GM19455 (cell line): ENCODE results near the gene INPP5E.
"Not testable (repeated sequence)": the region's sequence is repeated elsewhere in the genome, so short reads cannot be mapped to it uniquely, and the experiment has no call there.

ENCODE experiments used
- ATAC-seq: cut with Tn5 transposase; IDR thresholded peaks from one replicate; pipeline ENCODE4 v1.9.1; 2021; ENCODE audit not compliant: unreplicated experiment

Gene INPP5E

GRCh38 chr9:136407911-136408310 lies 31.7 kb downstream of the INPP5E start:
- no peak for ATAC-seq

DNA sequence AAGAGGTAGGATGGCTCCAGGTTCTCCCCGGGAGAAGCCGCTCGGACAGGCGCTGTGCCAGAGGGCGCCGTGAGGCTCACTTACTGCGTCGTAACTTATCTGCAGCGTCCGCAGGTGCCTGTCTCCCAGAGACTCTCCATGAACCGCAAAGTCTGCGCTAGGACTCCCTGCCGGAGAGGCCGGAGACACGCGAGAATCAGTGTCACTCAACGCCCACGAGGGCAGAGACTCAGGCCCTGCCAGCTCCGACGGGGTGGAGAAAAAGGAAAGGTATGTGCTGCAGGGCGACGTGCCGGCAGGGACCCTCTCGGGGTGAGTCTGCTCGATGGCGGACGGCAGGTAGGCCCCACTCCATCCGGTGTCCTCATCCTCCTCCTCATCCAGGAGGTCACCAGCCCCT lies 32.6 kb downstream of the INPP5E start:
- ATAC-seq, result not testable (repeated sequence)

- ATAC-seq, result not testable (repeated sequence)
Observed at GRCh38 chr9:136405904-136406303, 33.7 kb downstream of the INPP5E start.

- no peak for ATAC-seq
Observed at GRCh38 chr9:136405481-136405880, 34.2 kb downstream of the INPP5E start.

DNA sequence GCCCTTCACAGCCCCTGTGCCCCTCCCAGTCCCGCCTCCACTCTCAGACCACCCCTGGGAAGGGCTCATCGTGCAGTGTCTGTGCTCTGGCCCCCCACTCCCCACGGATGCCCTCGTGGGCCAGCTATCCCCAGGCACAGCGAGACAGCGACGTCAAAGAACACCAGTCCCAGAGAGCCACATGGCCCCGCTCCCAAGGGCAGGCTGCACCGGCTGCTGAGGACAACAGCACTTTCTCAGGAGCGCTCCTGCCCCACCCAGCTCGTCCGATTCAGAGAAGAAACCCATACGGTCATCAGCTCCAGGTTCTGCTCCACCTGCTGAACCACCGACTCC lies 34.9 kb downstream of the INPP5E start:
- no peak for ATAC-seq

DNA sequence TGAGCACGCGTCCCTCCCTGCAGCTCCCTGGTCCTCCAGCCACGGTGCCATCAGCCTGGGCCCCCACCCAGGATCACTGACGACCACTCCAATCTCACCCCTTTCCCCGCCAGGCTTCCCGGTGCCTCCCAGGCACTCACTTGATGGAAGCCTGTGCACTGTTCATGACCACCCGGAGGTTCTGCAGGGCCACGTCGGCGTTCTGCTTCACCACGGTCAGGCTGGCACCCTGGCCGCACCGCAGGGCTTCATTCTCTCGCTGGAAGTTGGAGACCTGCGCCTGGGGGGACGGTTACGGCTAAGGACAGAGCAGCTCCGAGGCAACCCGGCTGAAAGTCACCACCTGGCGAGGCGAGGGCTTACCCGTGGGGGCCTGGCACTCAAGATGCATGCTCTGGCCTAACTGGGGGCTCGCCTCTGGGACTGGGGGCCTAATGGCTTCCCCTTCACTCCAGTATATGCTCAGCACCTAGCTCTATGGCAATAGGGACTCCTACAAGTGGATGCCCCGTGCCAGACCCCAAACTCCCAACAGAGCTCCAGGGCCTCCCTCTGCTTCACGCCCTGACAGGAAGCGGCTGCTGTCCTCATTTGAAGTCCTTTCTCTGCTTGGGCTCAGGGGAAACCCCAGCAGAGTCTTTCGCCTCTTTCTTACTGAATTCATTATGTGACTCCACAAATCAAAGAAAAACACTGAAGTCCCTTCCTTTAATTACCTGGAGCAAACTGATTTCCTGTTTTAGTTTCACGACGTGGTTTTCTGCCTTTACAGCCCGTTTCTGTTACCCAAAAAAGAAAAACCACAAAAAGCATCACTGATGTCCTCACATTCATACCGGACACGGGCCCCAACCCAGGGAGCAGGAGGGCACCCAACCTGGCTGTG lies 35.5 kb downstream of the INPP5E start:
- no peak for ATAC-seq

DNA sequence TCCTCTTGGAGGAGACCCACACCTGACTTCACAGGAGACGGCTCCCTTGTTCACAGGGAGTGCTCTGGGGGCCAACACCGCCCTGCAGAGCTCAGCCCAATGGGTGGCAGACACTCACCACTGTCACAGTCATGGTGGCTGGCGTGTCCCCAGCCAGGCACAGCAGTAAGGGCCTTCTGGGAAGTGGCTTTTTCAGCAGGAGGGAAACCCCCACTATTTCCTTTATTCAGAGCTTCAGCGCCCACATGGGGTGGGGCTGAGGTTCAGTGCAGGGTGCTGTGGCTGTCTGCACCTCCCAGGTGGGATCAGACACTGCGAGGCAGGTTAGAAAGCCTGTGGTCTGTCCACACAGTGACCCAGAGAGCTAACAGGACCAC lies 36.1 kb downstream of the INPP5E start:
- ATAC-seq, result no peak

DNA sequence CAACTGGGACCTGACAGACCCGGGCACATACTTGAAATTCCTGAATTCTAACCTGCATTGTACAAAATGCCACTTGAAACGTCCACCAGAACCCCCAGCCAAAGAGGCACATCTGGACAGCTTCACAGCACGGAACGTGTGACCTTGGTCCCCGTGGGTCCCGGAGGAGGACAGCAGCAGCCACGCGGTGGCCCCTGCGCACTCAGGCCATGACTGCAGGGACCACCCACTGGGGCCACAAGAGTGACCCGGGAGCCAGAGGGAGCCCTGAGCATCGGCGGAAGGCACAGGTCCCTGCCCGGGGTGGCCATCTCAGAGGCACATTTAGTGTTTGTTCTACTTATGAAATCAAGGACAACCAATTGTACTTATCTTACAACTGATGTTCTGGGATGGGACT lies 37.6 kb downstream of the INPP5E start:
- ATAC-seq, result no peak

DNA sequence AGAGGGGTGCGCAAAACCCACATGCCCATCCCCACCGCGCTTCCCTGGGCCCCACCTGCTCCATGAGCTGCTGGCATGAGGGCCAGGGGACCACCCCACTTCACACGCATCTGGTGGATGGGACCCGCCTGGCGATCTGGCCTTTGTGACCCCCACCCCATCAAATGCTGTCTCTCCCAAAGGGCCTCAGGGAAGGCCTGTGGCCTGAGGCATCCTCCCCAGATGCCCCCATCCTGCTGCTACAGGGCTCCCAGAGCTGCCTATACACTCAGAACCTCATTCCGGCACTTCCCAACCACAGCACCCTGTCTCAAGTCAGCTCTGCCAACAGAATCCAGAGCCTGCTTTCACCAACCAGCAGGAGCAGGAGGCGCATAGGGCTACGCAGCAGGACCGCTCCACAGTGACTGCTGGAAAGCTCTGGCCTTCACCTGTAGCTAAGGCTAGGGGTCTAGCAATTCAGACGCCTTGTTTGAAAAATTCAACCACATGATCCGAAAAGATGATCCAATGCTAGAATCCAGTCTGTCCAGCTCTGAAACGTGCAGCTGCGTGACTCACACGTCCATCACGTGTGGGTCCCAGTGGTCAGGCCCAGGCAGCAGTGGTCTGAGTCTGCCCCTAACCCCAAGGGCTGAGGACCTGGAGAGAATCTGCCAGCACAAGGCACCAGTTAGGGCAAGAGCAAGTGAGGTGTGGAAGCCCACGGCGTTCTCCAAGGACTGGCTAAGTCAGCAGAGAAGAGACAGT lies 38.3 kb downstream of the INPP5E start:
- no peak for ATAC-seq

- ATAC-seq, result peak; percentile 61
Observed at GRCh38 chr9:136400038-136400834, 39.4 kb downstream of the INPP5E start, which contains the start of gene SNAPC4. Gene SNAPC4, minus strand, starts transcription at chr9:136400170. Its CDS starts 1,742 bp downstream, at chr9:136398428.

DNA sequence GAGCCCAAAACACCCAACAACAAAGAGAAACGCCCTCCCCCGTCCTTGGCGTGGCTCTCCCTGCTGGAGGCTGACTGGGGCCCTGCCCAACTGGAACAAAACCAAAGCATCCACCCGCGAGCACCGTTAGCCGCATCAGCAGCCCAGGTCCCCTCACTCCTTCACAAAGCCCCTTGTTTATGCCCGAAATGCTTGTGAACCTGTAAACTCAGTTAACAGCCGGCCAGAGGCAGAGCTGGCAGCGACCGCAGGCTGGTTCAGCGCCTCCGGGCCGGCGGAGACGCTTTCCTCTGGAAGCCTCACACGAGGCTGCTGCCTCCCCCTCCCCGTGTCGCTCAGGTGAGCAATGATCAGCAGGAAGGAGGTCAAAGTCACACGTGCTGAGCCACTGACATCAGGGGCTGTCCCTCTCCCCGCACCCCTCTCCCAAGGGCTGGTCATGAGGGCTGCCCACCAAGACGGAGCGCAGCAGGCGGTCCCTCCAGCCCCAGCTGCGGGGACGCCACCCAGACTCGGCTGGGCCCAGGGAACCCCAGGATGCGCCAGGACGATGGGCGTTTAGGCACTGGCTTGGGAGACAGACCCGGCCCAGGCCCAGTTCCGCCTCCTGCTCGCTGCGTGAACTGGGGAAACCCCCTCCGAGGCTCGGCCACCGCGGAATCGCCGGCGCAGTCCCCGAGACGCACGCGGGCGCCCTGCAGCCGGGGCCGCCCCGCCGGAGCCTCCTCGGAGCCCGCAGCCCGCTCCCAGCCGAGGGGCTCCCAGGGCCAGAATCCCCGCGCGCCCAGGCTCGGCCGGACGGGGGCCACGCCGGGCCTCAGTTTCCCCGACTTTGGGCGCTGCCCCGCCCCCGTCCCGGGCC lies 40.2 kb downstream of the INPP5E start:
- no peak for ATAC-seq

- ATAC-seq, result no peak
Observed at GRCh38 chr9:136398286-136398685, 41.4 kb downstream of the INPP5E start.

DNA sequence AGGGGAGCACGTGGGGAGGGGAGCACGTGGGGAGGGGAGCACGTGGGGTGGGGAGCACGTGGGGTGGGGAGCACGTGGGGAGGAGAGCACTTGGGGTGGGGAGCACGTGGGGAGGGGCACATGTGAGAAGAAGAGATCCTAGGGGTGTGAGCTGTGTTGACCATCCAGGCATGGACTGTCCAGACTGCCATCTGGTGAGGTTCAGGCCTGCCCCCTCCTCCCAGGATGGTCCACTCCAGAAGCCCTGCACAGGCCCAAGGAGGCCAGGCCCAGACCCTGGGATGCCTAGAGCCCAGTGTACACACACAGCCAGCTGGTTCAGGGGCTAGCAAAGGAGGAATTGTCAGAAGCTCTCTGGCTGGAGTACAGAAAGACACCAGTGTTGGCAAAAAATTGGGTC lies 42.0 kb downstream of the INPP5E start:
- no peak for ATAC-seq

GRCh38 chr9:136396219-136396515 lies 43.5 kb downstream of the INPP5E start:
- no peak for ATAC-seq

GRCh38 chr9:136395345-136396218 lies 44.1 kb downstream of the INPP5E start:
- ATAC-seq, result no peak

GRCh38 chr9:136395020-136395340 lies 44.7 kb downstream of the INPP5E start:
- ATAC-seq, result no peak

- no peak for ATAC-seq
Observed at GRCh38 chr9:136394312-136395019, 45.2 kb downstream of the INPP5E start.

DNA sequence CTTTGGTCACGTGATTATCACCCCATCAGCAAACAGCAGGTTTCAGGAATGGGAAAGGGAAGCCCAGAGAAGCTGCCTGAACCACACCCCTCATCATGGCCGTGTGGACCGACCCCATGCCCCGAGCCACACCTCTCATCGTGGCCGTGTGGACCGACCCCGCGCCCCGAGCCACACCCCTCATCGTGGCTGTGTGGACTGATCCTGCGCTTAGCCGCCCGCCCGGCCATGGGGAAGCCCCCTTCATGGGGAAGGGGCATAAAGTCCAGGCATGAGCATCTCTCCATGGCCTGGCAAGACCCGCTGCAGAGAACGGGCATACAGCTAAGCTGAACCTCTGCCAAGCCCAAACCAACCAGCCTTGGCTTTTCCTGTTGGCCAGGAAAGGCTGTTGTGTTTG lies 46.1 kb downstream of the INPP5E start:
- no peak for ATAC-seq
